HS-27A (cell line): ENCODE data around the gene KRT36.

Experiments used
- DNase-seq: peaks from one replicate; pipeline ENCODE4 v3.0.0-alpha.2; 2012; ENCODE audit warnings: low read depth, missing footprints

The KRT36 gene

DNA sequence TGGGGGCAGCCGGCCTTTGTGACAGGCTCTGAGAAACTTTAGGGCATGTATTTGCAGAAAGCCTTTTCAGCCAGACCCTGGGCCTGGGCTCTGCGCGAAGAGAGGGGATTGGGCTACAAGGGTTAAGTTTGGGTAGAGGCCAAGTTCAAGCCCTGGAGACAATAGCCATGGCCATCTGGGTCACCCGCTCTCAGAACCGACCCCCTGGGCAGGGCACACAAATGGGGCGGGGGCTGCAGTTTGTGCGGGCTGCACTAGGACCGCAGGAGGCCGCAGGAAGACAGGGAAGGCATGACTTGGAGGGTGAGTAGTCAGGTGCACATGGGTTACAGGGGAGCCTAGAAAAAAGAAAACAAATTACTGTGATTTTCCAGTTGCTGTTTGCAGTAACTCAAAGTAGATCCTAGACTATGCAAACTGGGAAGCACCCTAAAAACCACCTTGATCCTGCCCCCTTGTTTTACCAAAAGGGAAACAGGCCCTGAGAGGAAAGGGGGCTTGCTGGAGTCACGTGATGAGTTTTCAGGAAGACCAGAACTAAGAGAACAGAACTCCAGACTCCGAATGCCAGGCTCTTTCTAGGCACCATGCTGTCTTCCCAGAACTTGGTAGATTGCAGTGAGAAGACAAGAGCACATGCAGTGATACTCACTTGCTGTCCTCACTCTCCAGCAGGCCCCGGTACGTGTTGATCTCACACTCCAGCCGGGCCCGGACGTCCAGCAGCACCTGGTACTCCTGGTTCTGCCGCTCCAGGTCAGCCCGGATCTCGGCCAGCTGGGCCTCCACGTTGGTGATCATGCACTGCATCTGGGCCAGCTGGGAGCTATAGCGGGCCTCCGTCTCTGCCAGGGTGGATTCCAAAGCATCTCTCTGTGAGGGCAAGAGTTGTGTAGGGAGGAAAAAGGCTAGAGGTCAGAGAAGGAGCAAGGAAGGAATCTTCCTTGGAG is 12.6 kb downstream of the KRT36 start:
- DNase-seq: no peak

DNA sequence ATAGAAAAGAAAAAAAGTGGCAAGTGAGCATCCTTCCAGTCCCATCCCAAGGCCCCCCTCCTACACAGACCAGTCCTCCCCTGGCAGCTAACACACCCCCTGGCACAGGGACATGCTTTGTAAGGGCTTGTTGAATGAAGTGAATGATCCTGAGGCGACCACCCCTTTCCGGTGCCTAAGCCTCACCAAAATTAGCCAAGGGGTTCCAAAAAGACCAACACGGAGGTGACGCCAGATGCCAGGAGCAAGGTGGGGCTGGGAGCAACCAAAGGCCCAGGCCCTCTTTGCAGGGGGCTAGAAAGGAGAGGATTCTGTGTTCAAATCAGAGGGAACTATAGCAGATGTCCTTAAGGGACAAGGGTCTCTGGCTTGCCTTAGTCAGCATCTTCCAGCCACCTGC is 14.3 kb downstream of the KRT36 start:
- DNase-seq: no peak

DNA sequence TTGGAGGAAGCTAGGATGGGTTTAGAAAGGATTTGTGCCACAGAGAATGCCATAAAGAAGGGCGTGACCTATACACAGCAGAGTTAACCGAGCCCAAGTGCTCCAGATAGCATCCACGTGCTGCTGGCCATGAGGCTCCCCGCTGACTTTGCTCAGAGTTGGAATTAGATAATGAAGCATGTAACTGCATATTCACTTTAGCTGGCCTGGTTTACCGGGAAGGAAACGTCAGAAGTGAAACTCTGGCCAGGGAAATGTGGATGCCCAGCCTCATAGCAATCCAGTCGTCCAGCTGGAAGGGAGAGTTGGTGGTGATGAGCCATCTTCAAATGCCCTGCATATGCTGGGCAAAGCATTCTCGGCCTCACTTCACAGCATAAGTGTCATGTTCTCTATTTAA is 14.8 kb downstream of the KRT36 start:
- DNase-seq: no peak

DNA sequence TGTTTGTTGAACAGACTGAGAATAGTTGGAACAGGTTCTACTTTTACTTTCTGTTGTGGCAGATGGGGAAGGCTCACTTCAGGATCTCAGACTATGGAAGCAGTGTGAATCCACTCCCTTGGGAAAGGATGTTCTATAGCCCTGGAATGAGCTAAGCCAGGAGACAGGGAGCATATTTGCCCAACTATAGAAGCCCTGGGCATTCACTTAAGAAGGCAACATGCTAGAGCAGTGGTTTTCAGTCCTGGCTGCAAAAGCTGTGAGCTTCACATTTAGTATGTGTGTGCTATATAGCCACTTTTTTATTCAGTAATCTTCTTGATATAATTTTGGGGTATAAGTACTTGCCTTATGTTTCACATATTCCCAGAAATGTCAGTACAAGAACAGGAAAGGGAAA is 21.4 kb downstream of the KRT36 start:
- DNase-seq: no peak

GRCh38 chr17:41467561-41467960 is 22.1 kb downstream of the KRT36 start:
- no peak for DNase-seq

- DNase-seq: no peak
These were observed 22.7 kb downstream of the KRT36 start, which contains the start of gene KRT32 for GRCh38 chr17:41466988-41467387. KRT32 (minus strand) TSS chr17:41467386; CDS start chr17:41467325, 61 bp downstream.

DNA sequence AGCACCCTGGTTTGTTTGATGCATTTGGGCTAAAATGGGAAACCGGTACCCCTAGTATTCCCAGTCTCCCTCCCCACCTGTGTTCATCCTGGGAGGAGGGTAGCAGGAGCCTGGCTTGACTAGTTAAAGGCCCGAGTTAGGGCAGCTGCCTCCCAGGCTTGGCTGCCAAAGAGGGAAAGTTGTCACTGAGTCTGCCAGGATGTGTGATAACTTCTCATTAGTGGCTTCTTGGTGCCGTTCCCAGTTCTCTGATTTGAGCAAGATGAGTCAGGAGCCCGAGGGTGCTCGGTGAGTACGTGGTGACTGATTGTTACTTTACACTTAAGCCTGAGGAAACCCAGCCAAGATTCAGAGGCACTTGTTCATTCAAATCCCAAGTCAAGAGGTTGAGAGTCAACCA is 25.0 kb downstream of the KRT36 start:
- DNase-seq: peak; percentile 43

DNA sequence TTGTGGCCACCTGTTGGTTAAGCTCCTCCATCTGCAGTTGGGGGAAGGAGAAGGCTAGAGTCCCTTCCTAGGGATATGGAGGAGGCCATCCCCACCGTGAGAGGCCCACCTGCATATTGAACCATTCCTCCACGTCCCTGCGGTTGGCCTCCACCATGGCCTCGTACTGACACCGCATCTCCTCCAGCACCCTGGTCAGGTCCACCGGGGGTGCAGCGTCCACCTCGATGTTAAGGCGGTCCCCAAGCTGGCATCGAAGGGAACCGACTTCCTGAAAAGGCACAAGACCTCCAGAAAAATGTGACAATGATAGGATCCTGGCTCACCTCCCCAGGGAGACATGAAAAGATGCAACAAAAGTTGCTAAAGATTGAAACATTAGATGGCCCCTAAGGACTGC is 25.5 kb downstream of the KRT36 start:
- no peak for DNase-seq

DNA sequence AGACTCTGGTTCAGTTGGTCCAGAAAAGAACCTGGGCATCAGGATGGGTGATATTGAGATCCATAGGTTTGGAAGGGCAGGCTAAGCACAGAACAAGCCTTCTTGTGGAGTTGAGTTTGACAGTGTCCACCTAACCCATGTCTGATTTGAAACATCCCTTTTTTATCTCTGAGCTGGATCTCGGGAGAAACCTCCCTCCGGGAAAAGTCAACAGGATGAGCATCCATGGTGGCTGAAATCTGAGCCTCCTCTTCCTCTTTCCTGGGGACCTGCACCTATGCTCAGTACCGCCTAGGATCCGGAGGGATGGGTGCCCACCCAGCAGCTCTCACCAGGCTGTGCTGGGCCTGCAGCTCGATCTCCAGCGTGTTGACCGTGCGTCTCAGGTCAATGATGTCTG is 26.0 kb downstream of the KRT36 start:
- DNase-seq: no peak

- DNase-seq: no peak
These were observed 27.0 kb downstream of the KRT36 start for GRCh38 chr17:41462705-41463104.

- DNase-seq: no peak
These were observed 32.0 kb downstream of the KRT36 start for GRCh38 chr17:41457676-41458075.

GRCh38 chr17:41456204-41456603 is 33.5 kb downstream of the KRT36 start:
- DNase-seq: no peak

GRCh38 chr17:41455236-41455635 is 34.5 kb downstream of the KRT36 start:
- no peak for DNase-seq

- no peak for DNase-seq
These were observed 36.6 kb downstream of the KRT36 start for GRCh38 chr17:41453066-41453465.

DNA sequence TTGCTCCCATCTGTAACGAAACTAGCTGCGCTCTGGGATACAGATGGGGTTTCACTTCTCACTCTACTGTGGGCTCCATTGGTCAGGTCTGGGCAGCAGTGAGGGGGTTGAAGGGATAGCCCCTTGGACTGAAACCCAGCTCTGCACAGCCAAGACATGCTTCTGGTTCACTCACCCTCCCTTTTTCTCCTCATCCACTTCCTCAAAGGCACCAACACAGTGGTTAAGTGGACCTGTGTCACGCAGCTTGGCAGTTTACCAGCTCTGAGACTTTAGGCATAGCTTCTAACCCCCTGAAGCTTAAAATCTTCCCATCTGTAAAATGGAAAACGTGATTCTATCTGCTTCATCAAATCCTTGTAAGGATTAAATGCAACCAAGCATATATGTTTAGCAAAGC is 37.4 kb downstream of the KRT36 start:
- DNase-seq: no peak

DNA sequence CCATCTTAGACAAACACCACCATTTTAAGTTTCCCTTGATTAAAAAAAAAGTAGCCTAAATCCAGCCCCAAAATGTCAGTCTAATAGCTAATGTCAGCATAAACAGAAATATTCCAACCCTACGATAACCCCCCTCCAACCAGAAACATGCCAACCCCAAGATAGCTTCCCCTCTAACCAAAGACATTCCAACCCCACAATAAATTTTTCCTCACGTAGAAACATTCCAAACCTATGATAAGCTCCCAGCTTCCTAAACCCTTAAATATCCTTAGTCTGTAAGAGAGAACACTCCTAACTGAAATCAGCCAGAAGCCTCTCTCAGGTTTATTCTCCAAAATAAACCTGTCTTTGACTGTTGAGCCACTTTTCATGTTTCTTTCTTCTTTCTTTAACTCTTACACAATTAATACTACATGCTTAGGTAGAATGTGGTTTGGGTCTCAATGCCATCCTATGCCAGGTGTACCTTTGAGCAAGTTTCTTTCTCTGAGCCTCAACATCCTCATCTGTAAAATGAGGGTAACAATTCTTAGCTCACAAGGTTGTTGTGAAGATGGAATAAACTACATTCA is 38.5 kb downstream of the KRT36 start:
- DNase-seq: no peak

- DNase-seq: no peak
These were observed 40.7 kb downstream of the KRT36 start for GRCh38 chr17:41449008-41449407.

- DNase-seq: no peak
These were observed 41.2 kb downstream of the KRT36 start for GRCh38 chr17:41448506-41448905.

GRCh38 chr17:41446806-41447205 is 42.9 kb downstream of the KRT36 start:
- peak; percentile 5 for DNase-seq

GRCh38 chr17:41444640-41445039 is 45.1 kb downstream of the KRT36 start:
- DNase-seq: no peak

DNA sequence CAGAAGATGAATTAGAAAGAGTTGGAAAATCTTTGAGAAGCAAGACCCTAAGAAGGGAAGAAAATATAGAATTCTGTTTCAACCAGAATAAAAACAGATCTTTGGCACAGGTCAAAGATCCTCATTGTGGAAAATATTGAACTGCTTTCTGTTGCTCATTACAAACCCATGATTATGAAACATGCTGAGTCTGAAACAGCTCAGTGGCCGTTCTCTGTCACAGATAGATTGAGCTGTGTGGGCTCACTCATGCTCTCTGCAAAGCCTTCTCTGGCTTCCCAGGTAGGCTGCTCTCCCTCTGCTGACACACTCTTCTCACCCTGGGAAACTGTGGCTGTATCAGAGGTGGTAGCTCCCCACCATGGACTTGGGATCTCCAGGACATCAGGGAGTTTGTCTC is 45.5 kb downstream of the KRT36 start:
- DNase-seq: no peak

DNA sequence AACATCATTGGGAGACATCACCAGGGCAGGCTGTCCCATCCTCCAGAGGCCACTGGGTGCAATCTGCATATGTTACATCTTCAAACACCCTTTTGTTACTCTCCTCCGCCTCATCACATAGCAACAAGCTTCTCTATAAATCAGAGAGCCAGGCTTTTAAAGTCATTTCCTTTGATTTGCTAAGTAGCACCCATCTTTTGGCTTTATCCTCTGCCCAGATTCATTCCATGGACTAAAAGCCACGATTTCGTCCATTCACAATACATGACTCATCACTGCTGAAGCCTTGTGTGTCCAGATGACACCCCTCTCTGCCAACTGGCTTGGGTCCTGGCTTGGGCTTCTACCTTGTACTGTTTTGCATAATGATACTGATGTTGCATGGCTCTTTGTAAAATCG is 47.0 kb downstream of the KRT36 start:
- no peak for DNase-seq

GRCh38 chr17:41440531-41441033 is 49.1 kb downstream of the KRT36 start, which contains the start of gene KRT38:
KRT38 (minus strand) TSS chr17:41440983; CDS start chr17:41440921, 62 bp downstream.
- no peak for DNase-seq
